Peyer's patch (tissue), 4 donors: ENCODE measurements around the gene CERT1.

ENCODE experiments used
- CTCF ChIP-seq, 6 experiments: fragments of 450-650 bp in 4 of 6; fragments of 200-600 bp in 2 of 6; sonication (generic) in 1 of 6; IDR thresholded peaks; one replicate each; pipeline ENCODE4 v1.5.1; 2017 to 2019; ENCODE audit warnings: antibody characterized with exemption in 6 of 6, mild to moderate bottlenecking in 3 of 6, moderate library complexity in 1 of 6
- POLR2A ChIP-seq, 2 donors: fragments of 450-650 bp; IDR thresholded peaks; one replicate each; pipeline ENCODE4 v1.5.1; 2017; ENCODE audit warnings: antibody characterized with exemption in 2 of 2, mild to moderate bottlenecking in 2 of 2, moderate library complexity in 2 of 2

- TF ChIP-seq CTCF (IDR thresholded peaks at IDR 0.05) (no peak), POLR2A (IDR thresholded peaks at IDR 0.05) (no peak)
Observed at GRCh38 chr5:75514323-75514722, 2.9 kb upstream of the CERT1 start.
